CD4-positive, alpha-beta memory T cell (primary cell): ENCODE measurements around the gene SLC22A13. TPM values are rescaled to one million over a fixed set of nuclear protein-coding genes. Genes with fewer than 3 reads are reported as not detected.
"Not testable (repeated sequence)": the region's sequence is repeated elsewhere in the genome, so short reads cannot be mapped to it uniquely, and the experiment has no call there.

Experiments used
- CTCF ChIA-PET: fragments of 350-600 bp; sonication (Branson Sonifier 250); formaldehyde crosslinking; loops from one replicate; lab custom pipeline; 2021; ENCODE audit warnings: inconsistent platforms; ENCODE audit not compliant: partially characterized antibody; lab: Charles Lee
- POLR2A ChIA-PET: fragments of 350-600 bp; sonication (Branson Sonifier 250); formaldehyde crosslinking; loops from one replicate; lab custom pipeline; 2021; ENCODE audit not compliant: partially characterized antibody; lab: Charles Lee
- DNase-seq, 5 donors: peaks; one replicate each; pipeline versions ENCODE4 v3.0.0 to v3.0.0-alpha.2; 2020 to 2022; ENCODE audit warnings: mixed read lengths in 1 of 5
- H3K27ac ChIP-seq: one replicate; pipeline ENCODE4 v1.7.0; 2013; ENCODE audit warnings: low read depth, low read length
- H3K27me3 ChIP-seq: 2 replicates; pipeline ENCODE4 v1.7.0; 2013; ENCODE audit warnings: mild to moderate bottlenecking, low read length, moderate library complexity; ENCODE audit not compliant: insufficient read depth
- H3K36me3 ChIP-seq: 2 replicates; pipeline ENCODE4 v1.7.0; 2013; ENCODE audit warnings: mild to moderate bottlenecking, low read length, moderate library complexity; ENCODE audit not compliant: insufficient read depth
- H3K4me1 ChIP-seq: 2 replicates; pipeline ENCODE4 v1.7.0; 2013; ENCODE audit warnings: mild to moderate bottlenecking, low read length, moderate library complexity; ENCODE audit not compliant: insufficient read depth
- H3K4me3 ChIP-seq, 2 donors: one replicate each; pipeline ENCODE4 v1.7.0; 2013; ENCODE audit warnings: low read length in 2 of 2, mild to moderate bottlenecking in 1 of 2
- H3K9me3 ChIP-seq, 2 donors: one replicate each; pipeline ENCODE4 v1.7.0; 2013; ENCODE audit warnings: low read length in 2 of 2, control low read depth in 1 of 2; ENCODE audit not compliant: control insufficient read depth in 1 of 2
- H3K27ac Mint-ChIP-seq, 7 donors: one replicate each; pipeline ENCODE4 v1.8.0; 2020 to 2021; ENCODE audit warnings: mixed read lengths in 7 of 7, mild to moderate bottlenecking in 6 of 7, inconsistent platforms in 3 of 7, moderate library complexity in 3 of 7
- H3K27me3 Mint-ChIP-seq, 2 donors: one replicate each; pipeline ENCODE4 v1.8.0; 2020 to 2021; ENCODE audit warnings: mixed read lengths in 2 of 2
- H3K36me3 Mint-ChIP-seq, 2 donors: one replicate each; pipeline ENCODE4 v1.8.0; 2020 to 2021; ENCODE audit warnings: mixed read lengths in 2 of 2, inconsistent platforms in 1 of 2, mild to moderate bottlenecking in 1 of 2
- H3K4me1 Mint-ChIP-seq, 4 donors: one replicate each; pipeline ENCODE4 v1.8.0; 2020 to 2021; ENCODE audit warnings: mixed read lengths in 4 of 4, mild to moderate bottlenecking in 1 of 4
- H3K4me3 Mint-ChIP-seq, 8 donors: one replicate each; pipeline ENCODE4 v1.8.0; 2020 to 2021; ENCODE audit warnings: mixed read lengths in 8 of 8, mild to moderate bottlenecking in 7 of 8, moderate library complexity in 6 of 8, inconsistent platforms in 3 of 8
- H3K9me3 Mint-ChIP-seq, 8 donors: one replicate each; pipeline ENCODE4 v1.8.0; 2020 to 2021; ENCODE audit warnings: mixed read lengths in 8 of 8, mild to moderate bottlenecking in 5 of 8, inconsistent platforms in 3 of 8, moderate library complexity in 1 of 8
- intact Hi-C: fragments of 100-400 bp; cut with micrococcal nuclease; formaldehyde crosslinking; loops from one replicate; pipeline ENCODE4 v1.15.1; 2023
- polyA plus RNA-seq, 2 donors: library from polyadenylated mRNA; unstranded; fragments of 300-500 nt; fragmentation: Illumina TruSeq; gene quantifications; one replicate each; pipeline ENCODE4 v1.2.3, GENCODE V29; 2021
- total RNA-seq, 2 experiments: library from RNA; stranded (reverse); gene quantifications; one replicate each; pipeline ENCODE4 v1.2.3, GENCODE V29; 2021

SLC22A13 gene
- total and polyA plus RNA-seq, 4 experiments from 2014 or later = 0.18 to 0.67 (median 0.44) TPM; not detected in 1

DNA sequence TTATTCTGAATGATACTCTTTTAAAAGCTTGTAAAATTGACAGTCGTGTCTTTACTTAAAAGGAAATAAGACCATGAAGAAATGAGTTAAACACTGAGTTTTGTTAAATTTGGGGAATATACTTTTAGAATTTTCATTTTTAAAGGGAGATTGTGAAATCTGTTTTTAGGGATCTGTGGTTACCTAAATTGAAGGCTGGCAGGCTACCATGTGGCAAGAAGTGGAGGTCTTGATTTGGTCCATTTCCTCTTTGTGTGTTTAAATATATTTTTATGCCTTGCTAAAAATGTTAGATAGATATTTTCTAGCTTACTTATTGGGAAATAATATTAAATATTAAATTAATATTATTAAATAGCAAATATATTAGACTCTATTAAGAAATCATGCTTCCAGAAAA lies 36.6 kb upstream of the SLC22A13 start:
- no peak overlapping the region for H3K4me3 ChIP-seq
- H3K4me1 Mint-ChIP-seq = peaks cover 0 to 3% (median 0%) of the 10 kb centered on the region in 4 donors
- intact Hi-C loops = loop anchor here (2.0 kb wide), 1 partner anchor 16 kb away; no protein-coding TSS in a partner anchor
- H3K9me3 ChIP-seq = no peaks in the 10 kb centered on the region
- peaks cover 28% of the 10 kb centered on the region for H3K36me3 ChIP-seq
- no peaks in the 10 kb centered on the region for H3K27me3 Mint-ChIP-seq
- no peak overlapping the region for H3K4me3 Mint-ChIP-seq
- no peaks in the 10 kb centered on the region for H3K9me3 Mint-ChIP-seq
- no peak overlapping the region for H3K27ac Mint-ChIP-seq
- no peak overlapping the region for H3K27ac ChIP-seq
- no peaks in the 10 kb centered on the region for H3K27me3 ChIP-seq
- ChIA-PET CTCF (no interaction called here), POLR2A (no interaction called here)
- no peak for DNase-seq
- H3K4me1 ChIP-seq = no peaks in the 10 kb centered on the region
- H3K36me3 Mint-ChIP-seq = peaks cover 61 to 67% of the 10 kb centered on the region in 2 donors

DNA sequence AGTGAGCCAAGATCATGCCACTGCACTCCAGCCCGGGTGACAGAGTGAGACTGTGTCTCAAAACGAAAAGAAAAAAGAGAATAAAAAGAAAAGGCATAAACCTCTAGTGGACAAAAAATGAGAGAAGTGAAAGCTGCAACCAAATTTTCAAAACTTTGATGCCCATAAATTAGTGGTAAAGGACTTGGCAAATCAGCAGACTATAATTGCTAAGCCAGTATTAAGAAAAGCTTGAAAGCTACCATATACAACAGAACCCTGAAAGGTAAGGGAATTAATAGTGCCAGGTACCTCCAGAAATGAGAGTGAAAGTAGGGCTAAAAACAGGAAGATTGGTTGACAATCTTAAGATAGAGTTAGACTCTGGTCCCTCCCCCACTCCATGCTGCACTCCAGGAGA lies 32.9 kb upstream of the SLC22A13 start:
- H3K27me3 ChIP-seq = no peaks in the 10 kb centered on the region
- no peak overlapping the region for H3K27ac ChIP-seq
- POLR2A ChIA-PET = no interaction called here
- no peaks in the 10 kb centered on the region for H3K4me1 ChIP-seq
- H3K4me3 Mint-ChIP-seq = no peak overlapping the region
- no peaks in the 10 kb centered on the region for H3K27me3 Mint-ChIP-seq
- H3K36me3 Mint-ChIP-seq = peaks cover 74 to 75% of the 10 kb centered on the region in 2 donors
- H3K9me3 Mint-ChIP-seq = peaks cover 0 to 26% (median 15%) of the 10 kb centered on the region in 8 donors
- peaks cover 0 to 3% (median under 1%) of the 10 kb centered on the region in 4 donors for H3K4me1 Mint-ChIP-seq
- intact Hi-C loops = no loop called here
- peaks cover 0 to 4% of the 10 kb centered on the region in 2 donors for H3K9me3 ChIP-seq
- CTCF ChIA-PET = no interaction called here
- peak overlapping the region in 2 of 7 donors; percentile 22 to 53 for H3K27ac Mint-ChIP-seq
- H3K36me3 ChIP-seq = peaks cover 31% of the 10 kb centered on the region
- H3K4me3 ChIP-seq = no peak overlapping the region
- DNase-seq = no peak

DNA sequence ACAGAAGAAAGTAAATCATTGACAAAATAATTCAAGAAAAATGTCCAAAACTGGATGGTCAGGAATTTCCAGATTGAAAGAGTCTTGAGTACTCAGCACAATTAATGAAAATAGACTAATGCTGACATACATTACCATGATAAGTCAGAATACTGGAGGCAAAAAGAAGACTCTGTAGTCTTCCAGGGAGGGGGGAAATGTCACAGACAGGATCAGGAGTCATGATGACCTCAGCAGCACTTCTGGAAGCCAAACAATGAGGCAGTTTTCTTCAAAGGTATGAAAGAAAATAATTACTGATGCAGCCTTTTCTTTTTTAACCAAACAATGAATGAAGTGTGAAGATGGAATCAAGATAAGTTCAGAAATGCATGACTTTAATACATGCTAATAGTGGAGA lies 30.1 kb upstream of the SLC22A13 start:
- ChIA-PET POLR2A (interaction anchor here (0.7 kb wide), 1 partner anchor 1213 kb away, joined by 3 read pairs; no protein-coding TSS in a partner anchor), CTCF (interaction anchor here (1.5 kb wide), 1 partner anchor 116 kb away, joined by 5 read pairs; no protein-coding TSS in a partner anchor)
- Histone ChIP-seq H3K27me3 (no peaks in the 10 kb centered on the region), H3K27ac (no peak overlapping the region), H3K36me3 (peaks cover 30% of the 10 kb centered on the region), H3K9me3 (peaks cover 0 to 4% of the 10 kb centered on the region in 2 donors), H3K4me1 (no peaks in the 10 kb centered on the region), H3K4me3 (no peak overlapping the region)
- no peak for DNase-seq
- Mint-ChIP-seq H3K4me1 (peaks cover 0 to 3% (median under 1%) of the 10 kb centered on the region in 4 donors), H3K27ac (no peak overlapping the region), H3K9me3 (peaks cover 6 to 47% (median 32%) of the 10 kb centered on the region in 8 donors), H3K4me3 (no peak overlapping the region), H3K27me3 (no peaks in the 10 kb centered on the region), H3K36me3 (peaks cover 82 to 85% of the 10 kb centered on the region in 2 donors)
- intact Hi-C loops = no loop called here

DNA sequence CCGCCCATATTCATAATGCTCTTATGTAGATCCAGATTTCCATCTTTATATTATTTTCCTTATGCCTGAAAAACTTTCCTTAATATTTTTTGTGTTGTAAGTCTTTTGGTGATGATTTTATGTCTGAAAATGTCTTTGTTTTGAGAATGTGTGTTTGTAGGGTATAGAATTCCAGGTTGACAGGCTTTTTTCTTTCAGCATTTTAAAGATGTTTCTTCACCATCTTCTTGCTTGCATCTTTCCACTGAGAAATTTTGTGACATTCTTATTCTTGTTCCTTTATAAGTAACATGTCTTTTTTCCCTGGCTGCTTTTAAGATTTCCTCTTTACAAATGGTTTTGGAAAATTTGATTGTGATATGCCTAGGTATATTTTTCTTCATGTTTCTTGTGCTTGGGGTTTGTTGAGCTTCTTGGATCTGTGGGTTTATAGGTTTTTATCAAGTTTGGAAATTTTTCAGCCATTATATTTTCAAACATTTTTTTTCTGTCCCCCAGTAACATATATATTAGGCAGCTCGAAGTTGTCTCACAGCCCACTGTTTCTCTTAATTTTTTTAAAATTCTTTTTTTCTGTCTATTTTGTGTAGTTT lies 27.1 kb upstream of the SLC22A13 start:
- intact Hi-C loops = no loop called here

DNA sequence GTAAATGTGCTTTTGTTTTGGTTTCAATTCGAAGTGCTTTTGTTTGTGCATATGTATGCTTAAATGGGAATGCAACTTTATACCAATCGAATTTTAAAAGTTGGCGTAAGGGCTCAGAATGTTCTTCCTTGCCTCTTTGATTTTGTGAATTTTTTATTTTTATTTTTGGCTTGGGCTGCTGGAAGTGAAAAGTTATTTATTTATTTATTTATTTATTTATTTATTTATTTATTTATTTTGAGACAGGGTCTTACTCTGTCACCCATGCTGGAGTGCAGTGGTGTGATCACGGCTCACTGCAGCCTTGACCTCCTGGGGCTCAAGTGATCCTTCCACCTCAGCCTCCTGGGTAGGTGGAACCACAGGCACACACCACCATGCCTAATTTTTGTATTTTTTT lies 22.8 kb upstream of the SLC22A13 start:
- H3K36me3 ChIP-seq, H3K4me1 ChIP-seq, H3K4me3 ChIP-seq, CTCF ChIA-PET, DNase-seq, H3K27me3 Mint-ChIP-seq, H3K27me3 ChIP-seq, H3K27ac ChIP-seq, H3K4me1 Mint-ChIP-seq, intact Hi-C loops, H3K9me3 ChIP-seq, POLR2A ChIA-PET, H3K27ac Mint-ChIP-seq, H3K4me3 Mint-ChIP-seq: not testable (repeated sequence)
- Mint-ChIP-seq H3K9me3 (peaks cover 4 to 21% (median 15%) of the 10 kb centered on the region in 8 donors), H3K36me3 (peaks cover 54 to 78% of the 10 kb centered on the region in 2 donors)

More for the DNA sequence above, 27.1 kb upstream of the SLC22A13 start:
- ChIA-PET CTCF (interaction anchor here (1.7 kb wide), 1 partner anchor 121 kb away, joined by 8 read pairs; no protein-coding TSS in a partner anchor), POLR2A (no interaction called here)
- Histone ChIP-seq H3K4me1 (no peaks in the 10 kb centered on the region), H3K27me3 (no peaks in the 10 kb centered on the region), H3K27ac (no peak overlapping the region), H3K36me3 (peaks cover 22% of the 10 kb centered on the region), H3K4me3 (no peak overlapping the region), H3K9me3 (peaks cover 0 to 4% of the 10 kb centered on the region in 2 donors)
- Mint-ChIP-seq H3K27me3 (no peaks in the 10 kb centered on the region), H3K4me1 (peaks cover 0 to 4% (median 0%) of the 10 kb centered on the region in 4 donors), H3K4me3 (no peak overlapping the region), H3K9me3 (peaks cover 6 to 47% (median 32%) of the 10 kb centered on the region in 8 donors), H3K27ac (no peak overlapping the region), H3K36me3 (peaks cover 71 to 84% of the 10 kb centered on the region in 2 donors)
- no peak for DNase-seq

DNA sequence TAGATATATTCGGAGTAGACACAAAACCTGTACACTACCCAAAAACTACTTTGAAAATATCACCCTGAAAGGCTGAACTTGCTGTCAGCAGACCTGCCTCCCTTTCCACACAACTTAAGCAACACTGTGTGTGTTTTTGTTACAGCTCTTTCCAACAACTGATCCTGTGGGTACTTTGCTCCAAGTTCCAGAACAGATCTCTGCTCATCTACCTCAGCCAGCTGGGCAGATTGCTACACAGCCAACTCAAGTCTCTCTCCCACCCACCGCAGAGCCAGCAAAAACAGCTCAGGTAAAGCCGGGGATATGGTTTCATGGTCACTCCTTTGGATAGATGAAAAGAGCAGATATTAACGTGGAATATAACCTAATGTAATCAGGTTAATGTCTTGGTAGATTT lies 19.7 kb upstream of the SLC22A13 start:
- POLR2A ChIA-PET = no interaction called here
- H3K9me3 ChIP-seq = no peaks in the 10 kb centered on the region
- H3K27ac Mint-ChIP-seq = peak overlapping the region in 1 of 7 donors; percentile 25

DNA sequence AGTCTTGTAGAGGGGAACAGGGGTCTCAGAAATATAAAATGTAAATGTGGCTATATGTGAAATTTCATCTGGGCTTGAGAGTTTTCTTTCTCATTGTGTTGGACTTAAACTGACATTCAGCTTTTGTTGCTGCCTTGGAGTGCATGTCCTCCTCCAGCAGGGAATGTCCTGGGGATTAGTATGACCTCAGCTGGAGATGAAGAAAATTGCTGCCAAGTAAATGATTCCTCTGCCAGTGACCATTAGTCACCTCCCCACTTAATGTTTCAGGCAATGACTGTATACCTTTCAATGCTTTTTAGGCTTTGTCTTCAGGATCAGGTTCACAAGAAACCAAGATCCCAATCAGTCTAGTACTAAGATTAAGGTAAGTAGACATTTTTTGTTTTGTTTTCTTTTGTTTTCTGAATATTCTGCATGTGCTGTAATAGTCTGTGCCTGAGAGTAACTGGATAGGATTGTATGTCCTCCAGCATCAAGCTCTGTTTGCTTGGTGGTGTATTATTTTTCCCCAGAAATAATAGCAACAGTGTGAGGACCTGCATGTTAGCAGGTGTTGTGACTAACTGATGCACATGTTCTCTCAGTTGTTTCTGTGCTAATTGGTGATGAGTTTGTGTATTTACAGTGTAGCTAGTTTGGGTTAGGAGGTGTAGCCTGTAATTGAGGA lies 18.1 kb upstream of the SLC22A13 start:
- Histone ChIP-seq H3K27ac (no peak overlapping the region), H3K4me3 (no peak overlapping the region), H3K27me3 (no peaks in the 10 kb centered on the region), H3K4me1 (no peaks in the 10 kb centered on the region), H3K36me3 (peaks cover 35% of the 10 kb centered on the region), H3K9me3 (no peaks in the 10 kb centered on the region)
- ChIA-PET POLR2A (no interaction called here), CTCF (interaction anchor here (1.1 kb wide), 1 partner anchor 273 kb away, joined by 3 read pairs; no protein-coding TSS in a partner anchor)
- Mint-ChIP-seq H3K4me1 (peaks cover 0 to 4% (median 0%) of the 10 kb centered on the region in 4 donors), H3K27ac (peak overlapping the region in 3 of 7 donors; percentile 14 to 61 (median 34)), H3K27me3 (no peaks in the 10 kb centered on the region), H3K4me3 (no peak overlapping the region), H3K9me3 (no peaks in the 10 kb centered on the region), H3K36me3 (peaks cover 49 to 81% of the 10 kb centered on the region in 2 donors)
- no peak for DNase-seq
- intact Hi-C loops = no loop called here

More for the DNA sequence above, 19.7 kb upstream of the SLC22A13 start:
- Histone ChIP-seq H3K4me1 (no peaks in the 10 kb centered on the region), H3K27ac (no peak overlapping the region), H3K4me3 (no peak overlapping the region), H3K27me3 (no peaks in the 10 kb centered on the region), H3K36me3 (peaks cover 20% of the 10 kb centered on the region)
- Mint-ChIP-seq H3K4me1 (peaks cover 0 to 4% (median 0%) of the 10 kb centered on the region in 4 donors), H3K9me3 (no peaks in the 10 kb centered on the region), H3K4me3 (no peak overlapping the region), H3K36me3 (peaks cover 37 to 73% of the 10 kb centered on the region in 2 donors), H3K27me3 (no peaks in the 10 kb centered on the region)
- no peak for DNase-seq
- intact Hi-C loops = loop anchor here (2.0 kb wide), 1 partner anchor 17 kb away; no protein-coding TSS in a partner anchor
- CTCF ChIA-PET = no interaction called here
